GM12873 (cell line): Measurements from ENCODE around the gene WDR27.

Source experiments
- TF ChIP-seq, protein P1 (sequence below): IDR thresholded peaks from 2 replicates; pipeline ENCODE4 v1.5.1; 2012; ENCODE audit warnings: low read depth, mild to moderate bottlenecking, moderate library complexity, low read length, control low read depth; ENCODE audit not compliant: insufficient read depth; ENCODE audit errors: missing control alignments

Gene WDR27

DNA sequence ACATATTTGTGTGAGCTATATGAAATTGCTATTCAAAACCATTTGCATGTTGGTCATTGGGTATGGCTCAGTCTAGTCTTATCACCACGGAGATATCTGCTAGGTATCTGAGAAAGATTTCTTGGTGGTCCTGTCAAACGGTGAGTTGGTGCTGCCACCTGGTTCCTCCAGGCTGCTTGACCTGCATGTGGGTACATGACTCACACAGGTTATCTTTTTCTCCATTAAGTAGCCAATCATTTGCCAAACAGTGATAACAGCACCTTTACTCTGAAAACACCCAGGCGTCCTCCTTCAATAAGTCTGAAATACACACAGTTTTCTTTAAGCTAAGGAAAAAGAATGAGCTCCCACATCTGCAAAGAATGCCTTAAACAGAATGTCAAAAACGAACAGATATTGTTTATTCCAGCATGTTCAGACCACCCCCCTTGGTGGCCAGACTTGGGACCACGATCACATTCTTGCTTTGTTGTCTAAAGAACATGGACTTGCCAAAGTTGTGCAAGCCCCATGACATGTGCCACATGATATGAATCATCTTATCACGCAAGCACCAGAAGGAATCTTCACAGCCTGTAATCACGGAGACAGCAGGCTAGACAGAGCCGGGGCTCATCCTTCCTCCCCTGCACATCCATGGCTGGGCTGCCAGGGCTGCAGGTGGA is 247.5 kb downstream of the WDR27 start:
- TF ChIP-seq, protein P1, sequence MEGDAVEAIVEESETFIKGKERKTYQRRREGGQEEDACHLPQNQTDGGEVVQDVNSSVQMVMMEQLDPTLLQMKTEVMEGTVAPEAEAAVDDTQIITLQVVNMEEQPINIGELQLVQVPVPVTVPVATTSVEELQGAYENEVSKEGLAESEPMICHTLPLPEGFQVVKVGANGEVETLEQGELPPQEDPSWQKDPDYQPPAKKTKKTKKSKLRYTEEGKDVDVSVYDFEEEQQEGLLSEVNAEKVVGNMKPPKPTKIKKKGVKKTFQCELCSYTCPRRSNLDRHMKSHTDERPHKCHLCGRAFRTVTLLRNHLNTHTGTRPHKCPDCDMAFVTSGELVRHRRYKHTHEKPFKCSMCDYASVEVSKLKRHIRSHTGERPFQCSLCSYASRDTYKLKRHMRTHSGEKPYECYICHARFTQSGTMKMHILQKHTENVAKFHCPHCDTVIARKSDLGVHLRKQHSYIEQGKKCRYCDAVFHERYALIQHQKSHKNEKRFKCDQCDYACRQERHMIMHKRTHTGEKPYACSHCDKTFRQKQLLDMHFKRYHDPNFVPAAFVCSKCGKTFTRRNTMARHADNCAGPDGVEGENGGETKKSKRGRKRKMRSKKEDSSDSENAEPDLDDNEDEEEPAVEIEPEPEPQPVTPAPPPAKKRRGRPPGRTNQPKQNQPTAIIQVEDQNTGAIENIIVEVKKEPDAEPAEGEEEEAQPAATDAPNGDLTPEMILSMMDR = no peak

DNA sequence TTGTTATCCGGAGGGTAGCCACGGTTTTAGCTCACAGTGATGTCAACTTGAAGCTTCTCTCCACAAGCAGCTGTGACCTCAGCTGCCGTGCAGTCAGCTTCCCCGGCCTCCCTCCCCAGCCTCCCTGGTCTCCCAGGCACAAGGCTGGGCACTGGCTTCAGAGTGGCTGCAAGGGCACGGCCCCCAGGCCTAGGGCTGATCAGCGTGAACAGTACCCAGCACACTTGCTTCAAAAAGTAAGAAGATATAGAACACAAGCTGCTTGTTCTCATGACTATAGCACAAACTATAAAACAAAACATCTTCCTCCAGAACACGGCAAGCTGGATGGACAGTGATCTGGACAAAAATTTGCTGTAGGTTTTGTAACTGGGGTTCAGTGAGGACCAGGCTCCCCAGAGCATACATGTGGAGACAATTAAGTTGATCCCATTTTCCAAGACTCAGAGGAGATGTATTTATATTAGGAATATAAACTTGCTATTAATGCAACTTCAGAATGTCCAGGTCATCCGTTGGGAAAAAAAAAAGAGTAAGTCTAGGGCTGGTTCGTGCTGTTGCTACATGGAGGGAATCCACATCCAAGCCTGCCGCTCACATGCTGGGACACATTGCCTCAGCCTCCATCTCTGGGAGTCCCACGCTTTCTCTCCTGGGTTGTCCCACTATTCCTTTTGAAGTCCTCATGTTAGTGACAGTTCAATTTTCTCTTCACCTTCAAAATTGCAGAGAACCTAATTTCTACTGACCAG is 248.8 kb downstream of the WDR27 start:
- TF ChIP-seq, protein P1 = no peak

- TF ChIP-seq, protein P1 = no peak
Observed at GRCh38 chr6:169452117-169452868, 249.5 kb downstream of the WDR27 start.

- TF ChIP-seq, protein P1 = no peak
Observed at GRCh38 chr6:169451065-169451838, 250.6 kb downstream of the WDR27 start.

DNA sequence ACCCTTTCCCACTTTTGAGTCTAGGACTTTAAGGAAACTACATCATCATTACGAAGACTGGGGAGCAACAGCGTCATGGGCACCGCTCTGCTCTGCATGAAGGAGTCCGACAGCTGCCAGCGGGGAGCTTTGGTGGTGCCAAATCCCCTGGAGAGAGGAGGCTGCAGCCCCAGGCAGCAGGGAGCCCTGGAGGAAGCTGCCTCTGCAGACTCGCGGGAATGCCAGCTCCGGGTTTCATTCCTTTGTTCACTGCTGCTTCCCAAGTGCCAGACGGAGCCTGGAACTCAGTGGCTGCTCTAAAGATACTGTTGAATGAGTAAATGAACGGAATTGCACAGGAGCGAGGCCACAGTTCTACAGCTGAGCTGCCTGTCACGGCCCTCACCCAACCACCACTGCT is 251.7 kb downstream of the WDR27 start:
- TF ChIP-seq, protein P1 = no peak

DNA sequence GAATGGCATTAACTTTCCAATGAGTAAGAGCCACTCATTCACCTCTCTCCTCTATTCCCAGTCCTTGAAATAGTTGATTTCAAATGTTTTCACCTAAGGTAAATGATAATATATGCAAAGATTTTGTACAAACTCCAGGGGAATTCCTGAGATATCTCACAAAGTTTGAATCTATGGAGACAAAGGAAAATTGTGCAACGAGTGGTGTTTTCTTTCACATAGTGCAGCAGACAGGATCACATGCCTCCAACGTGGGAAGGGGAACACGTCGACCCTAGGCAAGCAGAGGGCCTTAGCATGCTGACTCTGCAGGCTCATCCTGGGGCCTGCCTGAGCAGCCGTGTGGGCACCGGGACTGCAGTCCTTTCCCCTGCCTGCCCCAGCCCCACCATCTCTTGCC is 252.6 kb downstream of the WDR27 start:
- TF ChIP-seq, protein P1 = no peak
